Peyer's patch (tissue), 4 donors: ENCODE data around the gene SLC26A1.

Experiments
- CTCF ChIP-seq, 6 experiments: fragments of 450-650 bp in 4 of 6; fragments of 200-600 bp in 2 of 6; sonication (generic) in 1 of 6; IDR thresholded peaks; one replicate each; pipeline ENCODE4 v1.5.1; 2017 to 2019; ENCODE audit warnings: antibody characterized with exemption in 6 of 6, mild to moderate bottlenecking in 3 of 6, moderate library complexity in 1 of 6
- POLR2A ChIP-seq, 2 donors: fragments of 450-650 bp; IDR thresholded peaks; one replicate each; pipeline ENCODE4 v1.5.1; 2017; ENCODE audit warnings: antibody characterized with exemption in 2 of 2, mild to moderate bottlenecking in 2 of 2, moderate library complexity in 2 of 2

DNA sequence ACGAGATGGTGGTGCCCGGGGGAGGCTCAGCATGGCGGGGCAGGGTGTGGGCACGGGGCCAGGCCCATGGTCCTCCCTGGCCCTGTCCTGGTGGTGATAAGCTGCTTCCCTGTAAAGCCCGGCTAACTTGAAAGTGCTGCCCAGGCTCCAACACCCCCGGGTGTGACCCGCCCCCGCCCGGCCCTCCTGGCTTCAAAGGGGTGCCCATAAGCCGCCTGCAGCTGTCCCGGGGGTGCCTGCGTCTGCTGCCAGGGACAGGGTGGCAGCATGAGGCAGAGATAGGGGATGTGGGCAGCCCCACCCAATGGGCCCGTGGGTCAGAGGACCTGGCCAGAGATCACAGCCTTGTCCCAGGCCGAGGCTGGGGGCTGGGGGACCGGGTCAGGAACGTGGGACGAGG lies 36.3 kb upstream of the SLC26A1 start:
- TF ChIP-seq POLR2A (IDR thresholded peaks at IDR 0.05) (no peak), CTCF (IDR thresholded peaks at IDR 0.05) (no peak)
